ENCODE measurements around the gene NAGLU.

DNA sequence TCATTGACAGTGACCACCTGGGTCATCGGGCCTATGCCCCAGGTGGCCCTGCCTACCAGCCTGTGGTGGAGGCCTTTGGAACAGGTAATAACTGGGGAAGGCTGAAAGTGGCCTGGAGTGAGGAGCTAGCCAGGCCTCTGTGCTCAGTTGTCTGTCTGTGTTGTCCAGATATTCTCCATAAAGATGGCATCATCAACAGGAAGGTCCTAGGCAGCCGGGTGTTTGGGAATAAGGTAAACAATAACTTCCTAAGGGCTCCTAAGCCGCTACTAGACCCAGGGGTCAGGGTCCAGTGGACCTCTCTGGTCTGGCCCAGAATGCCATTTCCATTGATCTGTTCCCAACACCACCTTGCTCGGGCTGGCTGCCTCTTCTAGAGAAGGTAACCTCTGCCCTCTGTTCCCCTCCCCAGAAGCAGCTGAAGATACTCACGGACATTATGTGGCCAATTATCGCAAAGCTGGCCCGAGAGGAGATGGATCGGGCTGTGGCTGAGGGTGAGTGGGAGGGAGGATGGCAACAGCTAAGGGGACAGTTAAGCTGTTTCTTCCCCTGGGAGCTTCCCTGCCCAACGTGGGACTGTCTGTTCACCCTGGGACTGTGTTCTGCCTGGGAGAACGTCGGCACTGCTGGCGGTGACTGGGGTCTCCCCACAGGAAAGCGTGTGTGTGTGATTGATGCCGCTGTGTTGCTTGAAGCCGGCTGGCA, 28.9 kb downstream of the NAGLU start:
- TF ChIP-seq, protein P1, sequence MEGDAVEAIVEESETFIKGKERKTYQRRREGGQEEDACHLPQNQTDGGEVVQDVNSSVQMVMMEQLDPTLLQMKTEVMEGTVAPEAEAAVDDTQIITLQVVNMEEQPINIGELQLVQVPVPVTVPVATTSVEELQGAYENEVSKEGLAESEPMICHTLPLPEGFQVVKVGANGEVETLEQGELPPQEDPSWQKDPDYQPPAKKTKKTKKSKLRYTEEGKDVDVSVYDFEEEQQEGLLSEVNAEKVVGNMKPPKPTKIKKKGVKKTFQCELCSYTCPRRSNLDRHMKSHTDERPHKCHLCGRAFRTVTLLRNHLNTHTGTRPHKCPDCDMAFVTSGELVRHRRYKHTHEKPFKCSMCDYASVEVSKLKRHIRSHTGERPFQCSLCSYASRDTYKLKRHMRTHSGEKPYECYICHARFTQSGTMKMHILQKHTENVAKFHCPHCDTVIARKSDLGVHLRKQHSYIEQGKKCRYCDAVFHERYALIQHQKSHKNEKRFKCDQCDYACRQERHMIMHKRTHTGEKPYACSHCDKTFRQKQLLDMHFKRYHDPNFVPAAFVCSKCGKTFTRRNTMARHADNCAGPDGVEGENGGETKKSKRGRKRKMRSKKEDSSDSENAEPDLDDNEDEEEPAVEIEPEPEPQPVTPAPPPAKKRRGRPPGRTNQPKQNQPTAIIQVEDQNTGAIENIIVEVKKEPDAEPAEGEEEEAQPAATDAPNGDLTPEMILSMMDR (IDR thresholded peaks at IDR 0.05), result no peak
- TF ChIP-seq EP300 (IDR thresholded peaks at IDR 0.05; ENCODE audit: borderline replicate concordance in 1 of 2, low read depth in 1 of 2, low read length in 1 of 2), result no peak
- TF ChIP-seq TAF1 (IDR thresholded peaks at IDR 0.05; ENCODE audit: borderline replicate concordance, low read depth, low read length), result no peak
- TF ChIP-seq, protein P2, sequence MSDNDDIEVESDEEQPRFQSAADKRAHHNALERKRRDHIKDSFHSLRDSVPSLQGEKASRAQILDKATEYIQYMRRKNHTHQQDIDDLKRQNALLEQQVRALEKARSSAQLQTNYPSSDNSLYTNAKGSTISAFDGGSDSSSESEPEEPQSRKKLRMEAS (IDR thresholded peaks at IDR 0.05; ENCODE audit: low read depth), result no peak
- no peak for TF ChIP-seq RCOR1 (IDR thresholded peaks at IDR 0.05; ENCODE audit: low read length)
- TF ChIP-seq, protein P3, sequence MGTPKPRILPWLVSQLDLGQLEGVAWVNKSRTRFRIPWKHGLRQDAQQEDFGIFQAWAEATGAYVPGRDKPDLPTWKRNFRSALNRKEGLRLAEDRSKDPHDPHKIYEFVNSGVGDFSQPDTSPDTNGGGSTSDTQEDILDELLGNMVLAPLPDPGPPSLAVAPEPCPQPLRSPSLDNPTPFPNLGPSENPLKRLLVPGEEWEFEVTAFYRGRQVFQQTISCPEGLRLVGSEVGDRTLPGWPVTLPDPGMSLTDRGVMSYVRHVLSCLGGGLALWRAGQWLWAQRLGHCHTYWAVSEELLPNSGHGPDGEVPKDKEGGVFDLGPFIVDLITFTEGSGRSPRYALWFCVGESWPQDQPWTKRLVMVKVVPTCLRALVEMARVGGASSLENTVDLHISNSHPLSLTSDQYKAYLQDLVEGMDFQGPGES (IDR thresholded peaks at IDR 0.05; ENCODE audit: low read depth, low read length), result no peak
- no peak for TF ChIP-seq CHD2 (IDR thresholded peaks at IDR 0.05; ENCODE audit: low read length, partially characterized antibody)
- no peak for TF ChIP-seq POLR2AphosphoS5 (IDR thresholded peaks at IDR 0.05; ENCODE audit: low read depth, low read length)
- no peak for TF ChIP-seq SMC3 (IDR thresholded peaks at IDR 0.05; ENCODE audit: low read depth, low read length)
- TF ChIP-seq NRF1 (IDR thresholded peaks at IDR 0.05; ENCODE audit: low read depth, low read length), result no peak
- TF ChIP-seq, protein P4, sequence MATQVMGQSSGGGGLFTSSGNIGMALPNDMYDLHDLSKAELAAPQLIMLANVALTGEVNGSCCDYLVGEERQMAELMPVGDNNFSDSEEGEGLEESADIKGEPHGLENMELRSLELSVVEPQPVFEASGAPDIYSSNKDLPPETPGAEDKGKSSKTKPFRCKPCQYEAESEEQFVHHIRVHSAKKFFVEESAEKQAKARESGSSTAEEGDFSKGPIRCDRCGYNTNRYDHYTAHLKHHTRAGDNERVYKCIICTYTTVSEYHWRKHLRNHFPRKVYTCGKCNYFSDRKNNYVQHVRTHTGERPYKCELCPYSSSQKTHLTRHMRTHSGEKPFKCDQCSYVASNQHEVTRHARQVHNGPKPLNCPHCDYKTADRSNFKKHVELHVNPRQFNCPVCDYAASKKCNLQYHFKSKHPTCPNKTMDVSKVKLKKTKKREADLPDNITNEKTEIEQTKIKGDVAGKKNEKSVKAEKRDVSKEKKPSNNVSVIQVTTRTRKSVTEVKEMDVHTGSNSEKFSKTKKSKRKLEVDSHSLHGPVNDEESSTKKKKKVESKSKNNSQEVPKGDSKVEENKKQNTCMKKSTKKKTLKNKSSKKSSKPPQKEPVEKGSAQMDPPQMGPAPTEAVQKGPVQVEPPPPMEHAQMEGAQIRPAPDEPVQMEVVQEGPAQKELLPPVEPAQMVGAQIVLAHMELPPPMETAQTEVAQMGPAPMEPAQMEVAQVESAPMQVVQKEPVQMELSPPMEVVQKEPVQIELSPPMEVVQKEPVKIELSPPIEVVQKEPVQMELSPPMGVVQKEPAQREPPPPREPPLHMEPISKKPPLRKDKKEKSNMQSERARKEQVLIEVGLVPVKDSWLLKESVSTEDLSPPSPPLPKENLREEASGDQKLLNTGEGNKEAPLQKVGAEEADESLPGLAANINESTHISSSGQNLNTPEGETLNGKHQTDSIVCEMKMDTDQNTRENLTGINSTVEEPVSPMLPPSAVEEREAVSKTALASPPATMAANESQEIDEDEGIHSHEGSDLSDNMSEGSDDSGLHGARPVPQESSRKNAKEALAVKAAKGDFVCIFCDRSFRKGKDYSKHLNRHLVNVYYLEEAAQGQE (IDR thresholded peaks at IDR 0.05; ENCODE audit: low read depth, low read length), result no peak
- no peak for TF ChIP-seq NFIC (IDR thresholded peaks at IDR 0.05; ENCODE audit: borderline replicate concordance)
- TF ChIP-seq FOSL2 (IDR thresholded peaks at IDR 0.05; ENCODE audit: borderline replicate concordance, low read depth), result no peak
